ENCODE data around the gene STK32C.

- TF ChIP-seq POLR2A (IDR thresholded peaks at IDR 0.05), result no peak
- no peak for TF ChIP-seq CTCF (IDR thresholded peaks at IDR 0.05)
Measured at GRCh38 chr10:132265890-132266496, 41.8 kb downstream of the STK32C start.
